ENCODE results near the gene GRM1.

The GRM1 gene

GRCh38 chr6:146281651-146282362 lies 252.9 kb downstream of the GRM1 start:
- no peak for TF ChIP-seq CTCF (IDR thresholded peaks at IDR 0.05; ENCODE audit: borderline replicate concordance, insufficient read depth, low read depth, low read length)
- H3K4me3 ChIP-seq (ENCODE audit: low read depth, low read length), result no peak overlapping the region

- no peak for TF ChIP-seq CTCF (IDR thresholded peaks at IDR 0.05; ENCODE audit: borderline replicate concordance, insufficient read depth, low read depth, low read length)
Observed at GRCh38 chr6:146282837-146283236, 254.0 kb downstream of the GRM1 start.

GRCh38 chr6:146284311-146284710 lies 255.4 kb downstream of the GRM1 start:
- TF ChIP-seq CTCF (IDR thresholded peaks at IDR 0.05; ENCODE audit: borderline replicate concordance, insufficient read depth, low read depth, low read length), result no peak
- no peak overlapping the region for H3K4me3 ChIP-seq (ENCODE audit: low read depth, low read length)

More at GRCh38 chr6:146282837-146283236, 254.0 kb downstream of the GRM1 start:
- no peak overlapping the region for H3K4me3 ChIP-seq (ENCODE audit: low read depth, low read length)

- no peak overlapping the region for H3K4me3 ChIP-seq (ENCODE audit: low read depth, low read length)
- no peak for TF ChIP-seq CTCF (IDR thresholded peaks at IDR 0.05; ENCODE audit: borderline replicate concordance, insufficient read depth, low read depth, low read length)
Observed at GRCh38 chr6:146286961-146287360, 258.1 kb downstream of the GRM1 start.

GRCh38 chr6:146287691-146288369 lies 259.0 kb downstream of the GRM1 start:
- no peak overlapping the region for H3K4me3 ChIP-seq (ENCODE audit: low read depth, low read length)
- no peak for TF ChIP-seq CTCF (IDR thresholded peaks at IDR 0.05; ENCODE audit: borderline replicate concordance, insufficient read depth, low read depth, low read length)

GRCh38 chr6:146289816-146290588 lies 261.1 kb downstream of the GRM1 start:
- H3K4me3 ChIP-seq (ENCODE audit: low read depth, low read length), result no peak overlapping the region
- no peak for TF ChIP-seq CTCF (IDR thresholded peaks at IDR 0.05; ENCODE audit: borderline replicate concordance, insufficient read depth, low read depth, low read length)

Data from GM12875 (cell line).